ENCODE measurements around the gene CDAN1. TPM values are rescaled to one million over a fixed set of nuclear protein-coding genes. Genes with fewer than 3 reads are reported as not detected.

The CDAN1 gene
- total and polyA plus RNA-seq, 2 experiments from 2014 or later = 16.6 to 20.9 TPM

DNA sequence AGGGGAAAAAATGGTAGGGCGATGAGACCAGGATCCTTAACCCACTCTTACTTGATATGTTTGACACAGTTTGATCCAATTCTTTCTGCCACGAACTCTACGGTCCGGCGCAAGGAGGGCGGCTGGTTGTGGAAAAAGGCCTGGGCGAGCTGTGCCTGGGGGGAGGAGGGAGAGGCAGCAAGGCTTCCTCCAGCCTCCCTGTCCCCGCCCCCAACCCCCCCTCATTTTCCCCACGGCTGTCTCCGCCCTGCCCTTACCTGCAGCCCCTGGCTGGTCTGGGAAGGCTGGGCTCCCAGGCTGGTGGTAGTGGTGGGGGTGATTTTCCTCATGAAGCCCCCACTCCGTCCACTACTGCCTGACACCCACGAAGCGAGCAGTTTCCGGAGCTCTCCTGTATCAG is 8.0 kb downstream of the CDAN1 start:
- DNase-seq (ENCODE audit: low read depth in 1 of 2, low spot score in 1 of 2) = no peak
- TF ChIP-seq, protein P1, sequence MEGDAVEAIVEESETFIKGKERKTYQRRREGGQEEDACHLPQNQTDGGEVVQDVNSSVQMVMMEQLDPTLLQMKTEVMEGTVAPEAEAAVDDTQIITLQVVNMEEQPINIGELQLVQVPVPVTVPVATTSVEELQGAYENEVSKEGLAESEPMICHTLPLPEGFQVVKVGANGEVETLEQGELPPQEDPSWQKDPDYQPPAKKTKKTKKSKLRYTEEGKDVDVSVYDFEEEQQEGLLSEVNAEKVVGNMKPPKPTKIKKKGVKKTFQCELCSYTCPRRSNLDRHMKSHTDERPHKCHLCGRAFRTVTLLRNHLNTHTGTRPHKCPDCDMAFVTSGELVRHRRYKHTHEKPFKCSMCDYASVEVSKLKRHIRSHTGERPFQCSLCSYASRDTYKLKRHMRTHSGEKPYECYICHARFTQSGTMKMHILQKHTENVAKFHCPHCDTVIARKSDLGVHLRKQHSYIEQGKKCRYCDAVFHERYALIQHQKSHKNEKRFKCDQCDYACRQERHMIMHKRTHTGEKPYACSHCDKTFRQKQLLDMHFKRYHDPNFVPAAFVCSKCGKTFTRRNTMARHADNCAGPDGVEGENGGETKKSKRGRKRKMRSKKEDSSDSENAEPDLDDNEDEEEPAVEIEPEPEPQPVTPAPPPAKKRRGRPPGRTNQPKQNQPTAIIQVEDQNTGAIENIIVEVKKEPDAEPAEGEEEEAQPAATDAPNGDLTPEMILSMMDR (IDR thresholded peaks at IDR 0.05; ENCODE audit: low read depth, low read length) = no peak
- H3K36me3 ChIP-seq = peaks cover 60% of the 10 kb centered on the region
- H3K27ac ChIP-seq = no peak overlapping the region
- no peaks in the 10 kb centered on the region for H3K27me3 ChIP-seq
- no peak overlapping the region for H3K4me3 ChIP-seq
- no peaks in the 10 kb centered on the region for H3K9me3 ChIP-seq (ENCODE audit: low read depth)
- H3K4me1 ChIP-seq (ENCODE audit: low read depth) = no peaks in the 10 kb centered on the region

DNA sequence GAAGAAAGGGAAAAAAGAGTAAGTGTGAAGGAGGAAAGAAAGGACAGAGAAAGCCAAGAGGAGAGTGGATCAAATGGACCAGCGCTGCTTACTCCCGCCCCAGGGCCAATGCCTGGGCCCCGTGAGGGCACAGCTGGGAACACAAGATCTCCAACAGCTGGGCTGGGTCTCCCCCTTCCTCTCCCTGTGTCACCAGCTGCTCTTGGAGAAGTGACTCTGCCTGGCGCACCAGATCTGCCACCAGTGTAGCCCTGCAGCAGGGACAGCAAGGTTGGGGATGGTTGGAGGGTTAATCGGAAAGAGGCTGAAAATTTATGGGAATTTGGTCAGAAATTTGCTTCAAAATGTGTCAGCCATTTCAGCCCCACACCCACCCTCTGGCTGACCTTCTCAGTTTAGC is 8.4 kb downstream of the CDAN1 start:
- no peak for DNase-seq (ENCODE audit: low read depth in 1 of 2, low spot score in 1 of 2)
- Histone ChIP-seq H3K4me1 (ENCODE audit: low read depth) (no peaks in the 10 kb centered on the region), H3K36me3 (peaks cover 57% of the 10 kb centered on the region), H3K4me3 (no peak overlapping the region), H3K27me3 (no peaks in the 10 kb centered on the region), H3K9me3 (ENCODE audit: low read depth) (no peaks in the 10 kb centered on the region), H3K27ac (no peak overlapping the region)
- TF ChIP-seq, protein P1 (IDR thresholded peaks at IDR 0.05; ENCODE audit: low read depth, low read length) = no peak

DNA sequence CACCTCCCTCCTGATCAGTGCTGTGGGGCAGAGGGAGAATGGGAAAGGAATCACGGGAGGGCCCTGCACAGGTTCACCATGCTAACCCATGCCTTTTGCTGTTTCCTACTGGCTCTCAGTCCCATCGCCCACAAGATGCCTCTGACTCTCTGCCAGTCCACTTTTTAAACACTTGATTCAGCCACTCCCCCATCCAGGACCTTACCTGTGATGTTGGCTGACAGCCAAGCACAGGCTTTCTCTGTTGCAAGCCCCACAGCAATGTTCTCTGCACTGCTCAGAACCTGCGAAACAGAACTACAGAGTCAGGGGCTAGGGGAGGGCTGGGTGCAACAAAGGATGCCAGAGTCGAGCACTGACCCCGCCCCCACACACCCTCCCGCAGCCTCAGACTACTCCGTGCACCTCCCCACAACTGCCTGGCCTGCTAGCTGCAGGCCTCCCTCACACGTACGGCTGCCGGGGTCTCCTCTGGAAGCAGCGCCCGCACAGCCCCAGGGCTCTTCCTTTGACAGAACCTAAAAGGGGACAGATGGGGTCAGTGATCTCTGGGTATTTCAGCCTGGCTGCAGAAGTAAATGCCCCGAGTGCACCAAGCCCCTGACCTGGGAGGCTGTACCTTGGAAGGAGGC is 9.1 kb downstream of the CDAN1 start:
- H3K27me3 ChIP-seq = no peaks in the 10 kb centered on the region
- H3K27ac ChIP-seq = no peak overlapping the region
- peaks cover 58% of the 10 kb centered on the region for H3K36me3 ChIP-seq
- TF ChIP-seq, protein P1 (IDR thresholded peaks at IDR 0.05; ENCODE audit: low read depth, low read length) = no peak
- DNase-seq (ENCODE audit: low read depth in 1 of 2, low spot score in 1 of 2) = no peak
- no peaks in the 10 kb centered on the region for H3K4me1 ChIP-seq (ENCODE audit: low read depth)
- H3K9me3 ChIP-seq (ENCODE audit: low read depth) = no peaks in the 10 kb centered on the region
- H3K4me3 ChIP-seq = no peak overlapping the region

DNA sequence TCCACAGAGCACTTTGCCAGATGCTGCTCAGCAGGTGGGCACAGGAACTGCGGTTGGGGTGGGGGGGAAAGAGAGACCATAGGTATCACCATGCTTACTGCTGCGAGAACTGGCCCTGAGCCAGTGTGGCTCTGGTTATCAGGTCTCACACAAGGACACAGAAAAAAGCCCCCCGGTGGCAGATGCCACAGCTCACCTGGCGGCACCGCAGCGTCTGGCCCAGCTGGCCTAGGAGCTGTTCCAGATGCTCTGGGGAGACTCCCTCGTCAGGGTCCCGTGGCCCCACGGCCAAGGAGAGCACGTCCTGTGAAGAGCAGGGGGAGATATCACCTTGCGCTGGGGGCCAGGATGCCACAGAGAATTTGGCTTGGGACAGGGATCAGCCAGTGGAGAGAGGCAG is 10.8 kb downstream of the CDAN1 start:
- H3K4me1 ChIP-seq (ENCODE audit: low read depth) = no peaks in the 10 kb centered on the region
- H3K9me3 ChIP-seq (ENCODE audit: low read depth) = no peaks in the 10 kb centered on the region
- peaks cover 53% of the 10 kb centered on the region for H3K36me3 ChIP-seq
- no peaks in the 10 kb centered on the region for H3K27me3 ChIP-seq
- DNase-seq (ENCODE audit: low read depth in 1 of 2, low spot score in 1 of 2) = no peak
- H3K27ac ChIP-seq = no peak overlapping the region
- no peak overlapping the region for H3K4me3 ChIP-seq
- TF ChIP-seq, protein P1 (IDR thresholded peaks at IDR 0.05; ENCODE audit: low read depth, low read length) = no peak

DNA sequence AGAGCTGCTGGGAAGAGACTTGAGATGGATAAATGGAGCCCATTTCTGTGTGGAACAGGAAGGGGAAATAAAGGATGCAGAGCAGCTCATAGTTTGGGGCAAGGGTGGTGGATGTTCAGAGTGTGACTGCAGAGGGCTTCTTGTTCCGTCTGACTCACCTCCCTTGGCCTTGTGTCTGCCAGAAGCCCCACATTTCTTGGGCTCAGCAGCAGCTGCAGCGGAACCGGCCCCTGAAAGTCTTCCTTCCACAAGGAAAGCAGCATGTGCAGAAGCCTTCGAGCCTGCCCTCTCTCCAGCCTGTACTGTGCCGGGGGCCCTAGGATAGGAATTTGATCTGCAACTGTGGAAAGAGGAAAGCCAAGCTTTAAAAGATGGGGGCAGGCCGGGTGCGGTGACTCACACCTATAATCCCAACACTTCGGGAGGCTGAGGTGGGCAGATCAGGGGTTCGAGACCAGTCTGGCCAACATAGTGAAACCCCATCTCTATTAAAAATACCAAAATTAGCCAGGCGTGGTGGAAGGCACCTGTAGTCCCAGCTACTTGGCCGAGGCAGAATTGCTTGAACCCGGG is 11.5 kb downstream of the CDAN1 start:
- no peak overlapping the region for H3K4me3 ChIP-seq
- peaks cover 48% of the 10 kb centered on the region for H3K36me3 ChIP-seq
- no peaks in the 10 kb centered on the region for H3K9me3 ChIP-seq (ENCODE audit: low read depth)
- no peak overlapping the region for H3K27ac ChIP-seq
- H3K4me1 ChIP-seq (ENCODE audit: low read depth) = no peaks in the 10 kb centered on the region
- no peaks in the 10 kb centered on the region for H3K27me3 ChIP-seq
- TF ChIP-seq, protein P1 (IDR thresholded peaks at IDR 0.05; ENCODE audit: low read depth, low read length) = no peak
- no peak for DNase-seq (ENCODE audit: low read depth in 1 of 2, low spot score in 1 of 2)

All from cardiac muscle cell (in vitro differentiated cells and primary cell).